PC-3 (cell line): ENCODE measurements around the gene TPPP3.

Experiments used
- EZH2 ChIP-seq: fragments of 300-600 bp; sonication (generic); IDR thresholded peaks from one replicate; pipeline ENCODE4 v1.6.1; 2017; ENCODE audit warnings: antibody characterized with exemption, mild to moderate bottlenecking, low read length; ENCODE audit not compliant: unreplicated experiment
- EZH2phosphoT487 ChIP-seq: fragments of 300-600 bp; sonication (generic); IDR thresholded peaks from 2 replicates; pipeline ENCODE4 v1.6.1; 2018; ENCODE audit warnings: mild to moderate bottlenecking, antibody characterized with exemption, low read length, borderline replicate concordance
- TF ChIP-seq, protein P1 (sequence below): fragments of 300-600 bp; sonication (generic); conservative IDR thresholded peaks from 2 replicates; pipeline ENCODE4 v1.5.1; 2017; ENCODE audit warnings: antibody characterized with exemption, low read depth, mild to moderate bottlenecking, low read length

DNA sequence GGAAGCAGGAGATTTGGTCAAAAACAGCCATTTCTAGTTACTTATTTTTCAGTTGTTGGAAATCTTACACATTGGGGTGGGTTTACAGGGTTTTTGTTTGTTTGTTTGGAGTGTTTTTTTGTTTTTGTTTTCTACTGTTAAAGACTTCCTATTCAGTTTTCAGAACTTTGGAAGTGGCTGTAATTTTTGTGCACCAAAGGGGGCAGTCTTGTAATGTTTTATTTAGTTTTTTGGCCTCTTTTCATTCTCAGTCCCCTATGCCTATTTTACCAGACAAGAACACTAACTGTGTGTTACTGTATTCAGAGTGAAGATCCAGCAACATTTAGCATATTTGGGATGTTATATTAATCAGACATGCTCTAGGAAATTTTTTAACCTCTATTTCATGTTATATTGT is 20.6 kb downstream of the TPPP3 start:
- TF ChIP-seq, protein P1, sequence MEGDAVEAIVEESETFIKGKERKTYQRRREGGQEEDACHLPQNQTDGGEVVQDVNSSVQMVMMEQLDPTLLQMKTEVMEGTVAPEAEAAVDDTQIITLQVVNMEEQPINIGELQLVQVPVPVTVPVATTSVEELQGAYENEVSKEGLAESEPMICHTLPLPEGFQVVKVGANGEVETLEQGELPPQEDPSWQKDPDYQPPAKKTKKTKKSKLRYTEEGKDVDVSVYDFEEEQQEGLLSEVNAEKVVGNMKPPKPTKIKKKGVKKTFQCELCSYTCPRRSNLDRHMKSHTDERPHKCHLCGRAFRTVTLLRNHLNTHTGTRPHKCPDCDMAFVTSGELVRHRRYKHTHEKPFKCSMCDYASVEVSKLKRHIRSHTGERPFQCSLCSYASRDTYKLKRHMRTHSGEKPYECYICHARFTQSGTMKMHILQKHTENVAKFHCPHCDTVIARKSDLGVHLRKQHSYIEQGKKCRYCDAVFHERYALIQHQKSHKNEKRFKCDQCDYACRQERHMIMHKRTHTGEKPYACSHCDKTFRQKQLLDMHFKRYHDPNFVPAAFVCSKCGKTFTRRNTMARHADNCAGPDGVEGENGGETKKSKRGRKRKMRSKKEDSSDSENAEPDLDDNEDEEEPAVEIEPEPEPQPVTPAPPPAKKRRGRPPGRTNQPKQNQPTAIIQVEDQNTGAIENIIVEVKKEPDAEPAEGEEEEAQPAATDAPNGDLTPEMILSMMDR, result peak; percentile 63
- no peak for TF ChIP-seq EZH2
- no peak for TF ChIP-seq EZH2phosphoT487
